SIG-M5 (cell line): Measurements from ENCODE around the gene HHIPL1.

Experiments
- DNase-seq: peaks from one replicate; lab custom pipeline; 2025; lab: John Stamatoyannopoulos, UW

Gene HHIPL1

GRCh38 chr14:99644723-99645544 is at the start of gene HHIPL1:
Gene HHIPL1, plus strand, starts transcription at chr14:99645129. Its CDS starts 79 bp downstream, at chr14:99645208.
- DNase-seq, result no peak

- no peak for DNase-seq
Measured at GRCh38 chr14:99595524-99595923, 49.4 kb upstream of the HHIPL1 start.

GRCh38 chr14:99596071-99596627 is 48.8 kb upstream of the HHIPL1 start:
- no peak for DNase-seq

- no peak for DNase-seq
Measured at GRCh38 chr14:99596772-99597171, 48.2 kb upstream of the HHIPL1 start.

- no peak for DNase-seq
Measured at GRCh38 chr14:99597911-99598600, 46.9 kb upstream of the HHIPL1 start.

- no peak for DNase-seq
Measured at GRCh38 chr14:99598774-99599173, 46.2 kb upstream of the HHIPL1 start.

- DNase-seq, result no peak
Measured at GRCh38 chr14:99599393-99599792, 45.5 kb upstream of the HHIPL1 start.

GRCh38 chr14:99600232-99600888 is 44.6 kb upstream of the HHIPL1 start:
- DNase-seq, result no peak

- no peak for DNase-seq
Measured at GRCh38 chr14:99601361-99601831, 43.5 kb upstream of the HHIPL1 start.

GRCh38 chr14:99602054-99602787 is 42.7 kb upstream of the HHIPL1 start:
- DNase-seq, result no peak

GRCh38 chr14:99602788-99603415 is 42.0 kb upstream of the HHIPL1 start:
- DNase-seq, result no peak

- DNase-seq, result no peak
Measured at GRCh38 chr14:99603471-99604277, 41.3 kb upstream of the HHIPL1 start, which contains the start of gene CCDC85C. Gene CCDC85C, minus strand, starts transcription at chr14:99604207. Its CDS starts 248 bp downstream, at chr14:99603959.

GRCh38 chr14:99604278-99604765 is 40.6 kb upstream of the HHIPL1 start:
- no peak for DNase-seq

- no peak for DNase-seq
Measured at GRCh38 chr14:99604766-99605298, 40.1 kb upstream of the HHIPL1 start.

- no peak for DNase-seq
Measured at GRCh38 chr14:99605299-99605961, 39.5 kb upstream of the HHIPL1 start.

GRCh38 chr14:99606359-99606758 is 38.6 kb upstream of the HHIPL1 start:
- no peak for DNase-seq

GRCh38 chr14:99608591-99608990 is 36.3 kb upstream of the HHIPL1 start:
- DNase-seq, result no peak

- no peak for DNase-seq
Measured at GRCh38 chr14:99609245-99610170, 35.4 kb upstream of the HHIPL1 start.
